DOHH2 (cell line): Measurements from ENCODE around the gene COL8A2.

Source experiments
- H3F3A ChIP-seq: fragments of 200-600 bp; sonication (generic), shearing (Covaris generic); 2 replicates; pipeline ENCODE4 v1.6.0; 2016; ENCODE audit warnings: antibody characterized with exemption, mild to moderate bottlenecking; ENCODE audit not compliant: control insufficient read depth, insufficient read depth
- H3K27ac ChIP-seq: fragments of 200-600 bp; sonication (generic); 2 replicates; pipeline ENCODE4 v1.5.1; 2014; ENCODE audit warnings: low read depth, mild to moderate bottlenecking, low read length, moderate library complexity
- H3K27me3 ChIP-seq: fragments of 200-600 bp; sonication (generic); 2 replicates; pipeline ENCODE4 v1.6.1; 2014; ENCODE audit warnings: mild to moderate bottlenecking, low read length, mixed read lengths; ENCODE audit not compliant: control insufficient read depth
- H3K36me3 ChIP-seq: fragments of 200-600 bp; sonication (generic); 2 replicates; pipeline ENCODE4 v1.6.1; 2014; ENCODE audit warnings: mild to moderate bottlenecking, low read length, moderate library complexity, mixed read lengths; ENCODE audit not compliant: control insufficient read depth
- H3K4me1 ChIP-seq: fragments of 200-600 bp; sonication (generic); 2 replicates; pipeline ENCODE4 v1.6.1; 2014; ENCODE audit warnings: mild to moderate bottlenecking, low read length, mixed read lengths; ENCODE audit not compliant: control insufficient read depth
- H3K4me2 ChIP-seq: fragments of 200-600 bp; sonication (generic); 2 replicates; pipeline ENCODE4 v1.6.0; 2014; ENCODE audit warnings: mild to moderate bottlenecking, low read length, moderate library complexity
- H3K4me3 ChIP-seq: fragments of 200-600 bp; sonication (generic); 2 replicates; pipeline ENCODE4 v1.5.1; 2014; ENCODE audit warnings: mild to moderate bottlenecking, low read length, mixed read lengths
- H3K79me2 ChIP-seq: fragments of 200-600 bp; sonication (generic); 2 replicates; pipeline ENCODE4 v1.6.1; 2014; ENCODE audit warnings: mild to moderate bottlenecking, low read length, mixed read lengths; ENCODE audit not compliant: control insufficient read depth
- H3K9me2 ChIP-seq: fragments of 200-600 bp; sonication (generic); replicated peaks from 2 replicates; pipeline ENCODE4 v1.6.1; 2014; ENCODE audit warnings: mild to moderate bottlenecking, low read length, mixed read lengths; ENCODE audit not compliant: control insufficient read depth
- H3K9me3 ChIP-seq: fragments of 200-600 bp; sonication (generic); 2 replicates; pipeline ENCODE4 v1.6.1; 2014; ENCODE audit warnings: antibody characterized with exemption, low read length, mixed read lengths; ENCODE audit not compliant: control insufficient read depth, insufficient read depth
- H4K20me1 ChIP-seq: fragments of 200-600 bp; sonication (generic); 2 replicates; pipeline ENCODE4 v1.6.0; 2014; ENCODE audit warnings: low read depth, mild to moderate bottlenecking, antibody characterized with exemption, low read length, moderate library complexity; ENCODE audit not compliant: control insufficient read depth, insufficient read depth
- EZH2phosphoT487 ChIP-seq: fragments of 200-600 bp; sonication (generic); IDR thresholded peaks from 2 replicates; pipeline ENCODE4 v1.6.1; 2017; ENCODE audit warnings: borderline replicate concordance, mild to moderate bottlenecking, antibody characterized with exemption, low read length, moderate library complexity, mixed read lengths
- TF ChIP-seq, protein P1 (sequence below): fragments of 200-600 bp; sonication (generic); IDR thresholded peaks from one replicate; pipeline ENCODE4 v1.5.1; 2014; ENCODE audit warnings: antibody characterized with exemption, mild to moderate bottlenecking, low read depth, low read length; ENCODE audit not compliant: poor library complexity, severe bottlenecking

Gene COL8A2

DNA sequence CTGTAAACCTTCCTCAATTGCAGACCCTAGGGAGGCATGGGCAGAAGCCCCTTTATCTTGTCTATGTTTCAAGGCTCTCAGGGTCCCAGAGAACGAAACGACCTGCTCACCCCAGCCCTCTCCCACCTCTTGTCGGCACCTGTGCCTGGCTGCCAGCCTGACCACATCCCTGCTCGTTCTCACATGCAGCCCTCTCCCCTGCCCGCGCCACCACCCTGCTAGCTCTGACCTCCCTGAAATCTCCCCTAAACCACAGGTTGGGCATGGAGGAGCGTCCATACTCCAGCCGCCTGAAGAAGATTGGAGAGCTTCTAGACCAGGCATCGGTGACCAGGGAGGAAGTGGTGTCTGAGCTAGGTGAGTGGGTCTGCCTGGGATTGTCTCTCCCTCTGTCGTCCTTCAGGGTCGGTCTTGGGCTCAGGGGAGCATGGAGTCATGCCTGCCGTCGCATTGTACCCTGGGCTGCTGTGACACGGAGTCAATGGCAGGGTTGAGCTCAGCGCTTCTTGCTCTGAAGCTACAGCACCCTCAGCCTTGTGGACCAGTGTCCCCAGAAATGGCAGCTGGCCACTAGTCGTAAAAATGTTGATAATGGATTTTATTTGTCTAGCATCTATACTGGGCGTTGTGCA is 32.7 kb downstream of the COL8A2 start:
- Histone ChIP-seq H3K9me2 (no peaks in the 10 kb centered on the region), H4K20me1 (no peaks in the 10 kb centered on the region), H3K4me1 (peaks cover 14% of the 10 kb centered on the region), H3K4me3 (no peak overlapping the region), H3K79me2 (peaks cover 26% of the 10 kb centered on the region), H3K4me2 (no peak overlapping the region), H3K9me3 (no peaks in the 10 kb centered on the region), H3F3A (peaks cover 11% of the 10 kb centered on the region), H3K27ac (no peak overlapping the region), H3K27me3 (no peaks in the 10 kb centered on the region), H3K36me3 (peaks cover 63% of the 10 kb centered on the region)
- TF ChIP-seq, protein P1, sequence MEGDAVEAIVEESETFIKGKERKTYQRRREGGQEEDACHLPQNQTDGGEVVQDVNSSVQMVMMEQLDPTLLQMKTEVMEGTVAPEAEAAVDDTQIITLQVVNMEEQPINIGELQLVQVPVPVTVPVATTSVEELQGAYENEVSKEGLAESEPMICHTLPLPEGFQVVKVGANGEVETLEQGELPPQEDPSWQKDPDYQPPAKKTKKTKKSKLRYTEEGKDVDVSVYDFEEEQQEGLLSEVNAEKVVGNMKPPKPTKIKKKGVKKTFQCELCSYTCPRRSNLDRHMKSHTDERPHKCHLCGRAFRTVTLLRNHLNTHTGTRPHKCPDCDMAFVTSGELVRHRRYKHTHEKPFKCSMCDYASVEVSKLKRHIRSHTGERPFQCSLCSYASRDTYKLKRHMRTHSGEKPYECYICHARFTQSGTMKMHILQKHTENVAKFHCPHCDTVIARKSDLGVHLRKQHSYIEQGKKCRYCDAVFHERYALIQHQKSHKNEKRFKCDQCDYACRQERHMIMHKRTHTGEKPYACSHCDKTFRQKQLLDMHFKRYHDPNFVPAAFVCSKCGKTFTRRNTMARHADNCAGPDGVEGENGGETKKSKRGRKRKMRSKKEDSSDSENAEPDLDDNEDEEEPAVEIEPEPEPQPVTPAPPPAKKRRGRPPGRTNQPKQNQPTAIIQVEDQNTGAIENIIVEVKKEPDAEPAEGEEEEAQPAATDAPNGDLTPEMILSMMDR = no peak
- TF ChIP-seq EZH2phosphoT487 = no peak

DNA sequence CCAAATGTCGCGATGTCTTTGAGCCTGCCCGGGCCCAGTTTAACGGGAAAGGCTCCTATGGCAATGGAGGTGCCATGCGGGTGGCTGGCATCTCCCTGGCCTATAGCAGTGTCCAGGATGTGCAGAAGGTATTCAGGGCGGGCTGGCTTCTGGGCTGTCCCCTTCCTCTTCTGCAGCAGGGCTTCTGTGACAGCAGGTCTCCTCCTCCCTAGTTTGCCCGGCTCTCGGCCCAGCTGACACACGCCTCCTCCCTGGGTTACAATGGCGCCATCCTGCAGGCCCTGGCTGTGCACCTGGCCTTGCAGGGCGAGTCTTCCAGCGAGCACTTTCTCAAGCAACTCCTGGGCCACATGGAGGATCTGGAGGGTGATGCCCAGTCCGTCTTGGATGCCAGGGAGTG is 33.3 kb downstream of the COL8A2 start:
- peaks cover 26% of the 10 kb centered on the region for H3K79me2 ChIP-seq
- no peak overlapping the region for H3K4me3 ChIP-seq
- no peak overlapping the region for H3K4me2 ChIP-seq
- no peaks in the 10 kb centered on the region for H4K20me1 ChIP-seq
- peaks cover 11% of the 10 kb centered on the region for H3F3A ChIP-seq
- TF ChIP-seq EZH2phosphoT487 = no peak
- TF ChIP-seq, protein P1 = no peak
- H3K27ac ChIP-seq = no peak overlapping the region
- H3K9me2 ChIP-seq = no peaks in the 10 kb centered on the region
- H3K36me3 ChIP-seq = peaks cover 63% of the 10 kb centered on the region
- no peaks in the 10 kb centered on the region for H3K27me3 ChIP-seq
- H3K4me1 ChIP-seq = peaks cover 14% of the 10 kb centered on the region
- no peaks in the 10 kb centered on the region for H3K9me3 ChIP-seq

DNA sequence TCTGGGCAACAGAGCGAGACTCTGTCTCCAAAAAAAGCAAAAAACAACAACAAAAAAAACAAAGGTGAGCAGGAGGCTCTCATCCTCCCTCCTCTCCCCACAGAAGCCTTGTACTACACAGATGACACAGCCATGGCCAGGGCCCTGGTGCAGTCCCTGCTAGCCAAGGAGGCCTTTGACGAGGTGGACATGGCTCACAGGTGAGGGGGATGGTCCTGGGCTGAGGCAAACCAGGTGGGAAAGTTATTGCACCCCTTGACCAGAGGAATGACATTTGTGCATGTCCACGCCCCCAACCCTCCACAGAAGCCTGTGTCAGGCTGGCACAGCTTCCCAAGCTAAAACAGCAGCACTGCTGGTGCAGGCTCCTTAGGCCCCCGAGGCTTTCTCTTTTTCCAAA is 33.9 kb downstream of the COL8A2 start:
- TF ChIP-seq EZH2phosphoT487 = no peak
- TF ChIP-seq, protein P1 = no peak
- H3K4me3 ChIP-seq = no peak overlapping the region
- no peak overlapping the region for H3K27ac ChIP-seq
- peaks cover 14% of the 10 kb centered on the region for H3K4me1 ChIP-seq
- H3K79me2 ChIP-seq = peaks cover 26% of the 10 kb centered on the region
- peaks cover 7% of the 10 kb centered on the region for H3F3A ChIP-seq
- H3K9me3 ChIP-seq = no peaks in the 10 kb centered on the region
- H3K27me3 ChIP-seq = no peaks in the 10 kb centered on the region
- no peaks in the 10 kb centered on the region for H4K20me1 ChIP-seq
- peaks cover 60% of the 10 kb centered on the region for H3K36me3 ChIP-seq
- H3K4me2 ChIP-seq = no peak overlapping the region
- H3K9me2 ChIP-seq = no peaks in the 10 kb centered on the region
